GM10248 (cell line): ENCODE data around the gene ABCF2.

ENCODE experiments used
- CTCF ChIA-PET: fragments of 300-600 bp; sonication (Branson Sonifier 250); formaldehyde crosslinking; extraction: SDS; loops from one replicate; lab custom pipeline; 2021; ENCODE audit warnings: antibody characterized with exemption; lab: Yijun Ruan, JAX
- POLR2A ChIA-PET: fragments of 350-650 bp; sonication (Branson Sonifier 250); formaldehyde crosslinking; extraction: SDS; loops from one replicate; lab custom pipeline; 2020; ENCODE audit warnings: antibody characterized with exemption; lab: Yijun Ruan, JAX
- DNase-seq: peaks from one replicate; pipeline ENCODE4 v3.0.0; 2012; ENCODE audit errors: extremely low spot score
- TF ChIP-seq, protein P1 (sequence below): IDR thresholded peaks from 2 replicates; pipeline ENCODE4 v1.5.1; 2012; ENCODE audit warnings: mild to moderate bottlenecking, low read depth; ENCODE audit errors: extremely low read depth, missing control alignments, control extremely low read depth

Gene ABCF2

DNA sequence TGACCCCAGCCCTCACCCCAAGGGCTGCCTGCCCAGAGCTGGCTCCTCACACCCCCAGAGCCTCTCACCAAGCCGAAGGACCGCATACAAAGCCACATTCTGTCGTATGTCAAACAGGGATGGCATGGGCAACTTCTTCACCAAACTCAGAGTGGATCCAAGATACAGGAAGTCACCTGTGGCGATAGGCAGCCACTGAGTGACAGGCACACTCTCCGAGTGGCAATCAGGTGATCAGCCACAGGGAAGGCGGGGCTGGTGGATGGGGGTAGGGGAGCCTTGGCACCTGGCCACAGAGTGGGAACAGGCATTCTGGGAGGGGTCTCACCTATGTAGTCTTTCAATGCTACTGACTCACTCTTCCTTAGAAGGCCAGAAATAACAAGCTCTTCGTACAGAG is 32.8 kb downstream of the ABCF2 start:
- ChIA-PET CTCF (interaction anchor here (1.0 to 1.2 kb wide), 2 partner anchors 26 to 50 kb away, joined by 3 read pairs; no protein-coding TSS in a partner anchor), POLR2A (no interaction called here)
- TF ChIP-seq, protein P1, sequence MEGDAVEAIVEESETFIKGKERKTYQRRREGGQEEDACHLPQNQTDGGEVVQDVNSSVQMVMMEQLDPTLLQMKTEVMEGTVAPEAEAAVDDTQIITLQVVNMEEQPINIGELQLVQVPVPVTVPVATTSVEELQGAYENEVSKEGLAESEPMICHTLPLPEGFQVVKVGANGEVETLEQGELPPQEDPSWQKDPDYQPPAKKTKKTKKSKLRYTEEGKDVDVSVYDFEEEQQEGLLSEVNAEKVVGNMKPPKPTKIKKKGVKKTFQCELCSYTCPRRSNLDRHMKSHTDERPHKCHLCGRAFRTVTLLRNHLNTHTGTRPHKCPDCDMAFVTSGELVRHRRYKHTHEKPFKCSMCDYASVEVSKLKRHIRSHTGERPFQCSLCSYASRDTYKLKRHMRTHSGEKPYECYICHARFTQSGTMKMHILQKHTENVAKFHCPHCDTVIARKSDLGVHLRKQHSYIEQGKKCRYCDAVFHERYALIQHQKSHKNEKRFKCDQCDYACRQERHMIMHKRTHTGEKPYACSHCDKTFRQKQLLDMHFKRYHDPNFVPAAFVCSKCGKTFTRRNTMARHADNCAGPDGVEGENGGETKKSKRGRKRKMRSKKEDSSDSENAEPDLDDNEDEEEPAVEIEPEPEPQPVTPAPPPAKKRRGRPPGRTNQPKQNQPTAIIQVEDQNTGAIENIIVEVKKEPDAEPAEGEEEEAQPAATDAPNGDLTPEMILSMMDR, result no peak
- DNase-seq, result no peak

DNA sequence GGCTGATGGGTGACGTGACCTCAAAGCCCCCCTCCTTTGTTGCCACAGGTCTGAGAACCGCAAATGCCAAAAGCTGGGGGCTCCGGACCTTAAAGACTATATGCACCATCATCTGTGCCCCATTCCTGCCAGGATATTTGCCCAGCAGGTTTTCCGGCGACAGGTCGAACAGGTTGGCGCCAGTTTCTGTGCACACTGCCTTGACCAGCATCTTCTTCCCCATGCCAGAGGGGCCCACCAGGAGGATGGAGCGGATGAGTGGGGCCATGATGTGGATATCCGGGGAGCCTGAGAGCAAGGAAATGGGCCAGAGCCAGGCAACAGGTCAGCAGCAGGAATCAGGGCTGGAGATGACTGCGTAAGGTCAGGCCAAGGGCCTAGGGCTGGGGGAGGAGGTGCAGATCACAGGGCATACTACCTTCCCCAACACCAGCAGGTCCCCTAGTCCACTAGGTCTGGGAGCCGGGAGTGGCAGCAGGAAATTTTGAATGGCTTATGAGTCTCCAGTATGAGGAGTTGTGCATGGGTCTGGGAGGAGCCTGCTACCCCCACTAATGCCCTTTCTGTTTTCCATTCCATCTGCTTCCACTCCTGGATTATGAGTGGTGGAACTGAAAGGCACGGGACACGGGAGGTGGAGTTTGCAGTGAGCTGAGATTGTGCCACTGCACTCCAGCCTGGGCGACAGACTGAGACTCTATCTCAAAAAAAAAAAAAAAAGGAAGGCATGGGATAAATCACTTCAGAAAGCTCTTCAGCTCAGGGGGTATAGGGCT is 33.6 kb downstream of the ABCF2 start:
- ChIA-PET POLR2A (no interaction called here), CTCF (interaction anchor here (1.0 kb wide), 1 partner anchor 51 kb away, joined by 3 read pairs; no protein-coding TSS in a partner anchor)
- no peak for DNase-seq
- TF ChIP-seq, protein P1, result no peak

DNA sequence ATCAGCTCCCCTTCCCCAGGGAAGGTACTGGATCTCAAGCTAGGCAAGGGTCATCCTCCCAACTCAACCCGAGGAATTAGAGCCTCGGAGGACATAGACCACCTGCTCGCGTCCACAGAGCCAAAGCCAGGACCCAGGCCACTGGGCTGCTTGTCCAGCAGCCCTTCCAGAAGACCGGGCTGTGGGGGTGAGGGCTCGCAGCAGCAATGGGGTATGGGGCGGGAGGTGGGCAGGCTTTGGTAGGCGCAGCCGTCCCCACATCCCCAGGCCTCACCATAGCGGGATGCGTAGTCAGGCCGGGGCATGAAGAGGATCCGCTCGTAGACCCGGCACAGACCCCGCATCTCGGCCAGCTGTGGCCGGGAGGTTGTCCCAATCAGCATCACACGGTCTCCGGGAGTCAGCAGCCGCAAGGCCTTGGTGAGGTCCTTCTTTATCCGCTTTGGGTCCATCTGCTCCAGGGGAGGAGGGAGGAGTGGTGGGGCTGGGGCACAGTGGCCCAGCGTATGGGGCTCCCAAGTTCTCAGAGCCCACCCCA is 34.9 kb downstream of the ABCF2 start:
- no peak for DNase-seq
- CTCF ChIA-PET, result no interaction called here
- POLR2A ChIA-PET, result no interaction called here
- TF ChIP-seq, protein P1, result no peak

DNA sequence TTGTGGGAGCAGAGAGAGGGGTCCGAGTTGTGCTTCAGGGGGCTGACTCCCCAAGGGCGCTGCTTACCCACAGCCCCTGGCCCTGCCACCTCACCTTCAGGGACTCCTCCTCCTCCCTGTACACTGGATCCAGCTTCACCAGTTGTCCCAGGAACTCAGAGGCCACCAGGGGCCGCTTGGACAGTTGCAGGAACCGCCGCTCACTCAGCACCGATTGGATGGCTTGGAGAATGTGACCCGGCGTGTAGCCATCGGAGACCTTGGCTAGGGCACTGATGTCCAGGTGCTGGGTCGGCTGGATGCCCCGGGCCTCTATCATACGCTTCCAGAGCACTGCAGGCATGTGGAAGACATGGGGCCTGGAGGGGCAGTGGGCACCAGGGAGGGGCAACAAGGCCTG is 35.5 kb downstream of the ABCF2 start:
- TF ChIP-seq, protein P1, result no peak
- no peak for DNase-seq
- ChIA-PET POLR2A (no interaction called here), CTCF (no interaction called here)

DNA sequence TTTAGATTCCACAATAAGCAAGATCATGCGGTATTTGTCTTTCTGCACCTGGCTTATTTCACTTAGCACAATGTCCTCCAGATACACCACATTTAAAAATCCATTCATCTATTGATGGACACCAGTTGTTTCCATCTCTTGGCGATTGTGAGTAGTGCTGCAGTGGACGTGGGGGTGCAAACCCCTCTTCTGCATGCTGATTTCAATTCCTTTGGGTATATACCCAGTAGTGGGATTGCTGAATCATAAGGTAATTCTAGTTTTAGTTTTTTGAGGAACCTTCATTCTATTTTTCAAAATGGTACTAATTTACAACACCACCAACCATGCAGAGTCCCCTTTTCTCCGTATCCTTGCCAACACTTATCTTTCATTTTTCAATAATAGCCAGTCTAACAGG is 38.0 kb downstream of the ABCF2 start:
- POLR2A ChIA-PET, result no interaction called here
- TF ChIP-seq, protein P1, result no peak
- no peak for DNase-seq
- CTCF ChIA-PET, result interaction anchor here (1.0 kb wide), 1 partner anchor 76 kb away, joined by 3 read pairs; no protein-coding TSS in a partner anchor

DNA sequence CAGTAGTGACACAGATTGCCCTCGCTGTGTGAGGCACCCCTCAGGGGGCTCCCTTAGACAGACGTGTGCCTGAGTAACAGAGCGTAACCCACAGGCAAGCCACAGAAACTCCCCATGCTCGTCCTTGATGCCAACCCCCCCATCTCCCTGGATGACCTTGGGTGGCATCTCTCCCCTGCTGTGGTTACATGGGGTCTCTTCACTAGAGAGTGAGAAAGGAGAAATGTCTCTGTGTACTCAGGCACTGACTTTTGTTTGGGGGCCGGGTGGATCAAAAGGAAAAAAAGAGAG is 38.8 kb downstream of the ABCF2 start:
- CTCF ChIA-PET, result interaction anchor here (1.0 to 2.0 kb wide), 2 partner anchors 10 to 64 kb away, joined by 4 read pairs; no protein-coding TSS in a partner anchor

More for the DNA sequence above, 38.8 kb downstream of the ABCF2 start:
- no peak for DNase-seq
- TF ChIP-seq, protein P1, result no peak
- POLR2A ChIA-PET, result no interaction called here
